Forelimb muscle (tissue), 1 donor: ENCODE data around the gene ALDOB. TPM values are rescaled to one million over a fixed set of nuclear protein-coding genes. Genes with fewer than 3 reads are reported as not detected.
A peak's percentile ranks its signal among the peaks of the same experiment; 100 is the strongest.

ENCODE experiments used
- DNase-seq: peaks from one replicate; pipeline ENCODE4 v3.0.0-alpha.2; 2013; ENCODE audit warnings: low read depth
- polyA plus RNA-seq: library from polyadenylated mRNA; unstranded; fragments of 120-200 nt; gene quantifications from one replicate; pipeline ENCODE4 v1.2.1, GENCODE V29; 2013; ENCODE audit not compliant: insufficient read length

The ALDOB gene
- polyA plus RNA-seq, 1 donor: 0.51 TPM

GRCh38 chr9:101421653-101422065, 13.9 kb downstream of the ALDOB start:
- DNase-seq: no peak

DNA sequence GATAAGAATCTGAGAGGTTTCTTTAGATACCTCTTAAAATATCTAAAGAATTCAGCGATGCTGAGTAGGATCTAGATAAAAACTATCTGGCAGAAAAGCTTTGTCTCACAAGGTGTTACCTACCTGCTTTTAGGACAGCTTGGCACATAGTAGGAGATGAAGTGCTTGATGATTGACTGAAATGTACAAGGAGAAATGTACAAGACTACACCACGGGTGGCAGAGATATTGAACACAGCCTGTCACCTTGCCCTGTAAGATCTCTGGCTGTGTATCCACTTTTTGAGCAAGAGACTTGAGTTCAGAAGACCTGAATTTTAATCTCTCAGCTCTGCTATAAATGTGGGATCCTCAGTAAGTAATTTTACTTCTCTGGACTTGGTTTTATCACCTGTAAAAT, 15.7 kb downstream of the ALDOB start:
- DNase-seq: no peak

GRCh38 chr9:101418518-101419430, 16.8 kb downstream of the ALDOB start:
- DNase-seq: no peak

DNA sequence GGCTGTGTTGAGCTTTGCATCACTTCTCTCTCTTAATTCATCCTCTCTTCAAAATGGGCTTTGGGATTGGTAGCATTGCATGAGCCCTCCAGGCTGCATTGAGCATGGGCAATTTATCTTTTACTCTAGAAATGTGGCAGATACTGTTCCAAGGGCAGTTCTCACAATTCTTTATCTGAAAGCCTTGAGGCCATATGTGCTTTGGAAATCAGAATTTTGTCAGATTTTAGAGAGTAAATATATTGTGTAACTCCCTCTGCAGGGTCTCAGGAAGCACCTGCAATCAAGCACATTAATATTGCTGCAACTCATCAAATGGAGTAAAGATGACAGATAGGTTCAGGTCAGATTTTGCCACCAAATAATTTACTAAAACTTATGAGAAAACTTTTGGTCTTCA, 17.6 kb downstream of the ALDOB start:
- no peak for DNase-seq

GRCh38 chr9:101417389-101417788, 18.2 kb downstream of the ALDOB start:
- DNase-seq: no peak

GRCh38 chr9:101415578-101415977, 20.0 kb downstream of the ALDOB start:
- DNase-seq: no peak

DNA sequence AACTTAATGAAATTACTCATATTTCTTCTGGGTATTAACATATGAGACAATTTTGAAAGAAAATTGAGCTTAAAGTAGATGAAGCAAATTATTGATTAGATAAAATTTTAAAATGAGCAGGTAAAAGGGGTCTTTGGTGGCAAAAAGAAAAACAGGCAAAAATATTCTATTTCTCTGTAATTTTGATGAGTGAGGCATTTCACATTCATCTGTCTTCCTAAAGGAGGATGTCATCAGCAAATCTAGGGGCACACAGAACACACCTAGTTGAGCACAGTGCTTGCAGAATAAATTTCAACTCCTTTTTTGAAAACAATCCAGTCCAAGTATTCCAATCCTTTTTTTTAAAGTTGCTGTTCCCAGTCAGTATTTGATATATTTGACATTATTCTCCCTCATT, 20.7 kb downstream of the ALDOB start:
- no peak for DNase-seq

GRCh38 chr9:101409079-101409477, 26.5 kb downstream of the ALDOB start:
- DNase-seq: no peak

DNA sequence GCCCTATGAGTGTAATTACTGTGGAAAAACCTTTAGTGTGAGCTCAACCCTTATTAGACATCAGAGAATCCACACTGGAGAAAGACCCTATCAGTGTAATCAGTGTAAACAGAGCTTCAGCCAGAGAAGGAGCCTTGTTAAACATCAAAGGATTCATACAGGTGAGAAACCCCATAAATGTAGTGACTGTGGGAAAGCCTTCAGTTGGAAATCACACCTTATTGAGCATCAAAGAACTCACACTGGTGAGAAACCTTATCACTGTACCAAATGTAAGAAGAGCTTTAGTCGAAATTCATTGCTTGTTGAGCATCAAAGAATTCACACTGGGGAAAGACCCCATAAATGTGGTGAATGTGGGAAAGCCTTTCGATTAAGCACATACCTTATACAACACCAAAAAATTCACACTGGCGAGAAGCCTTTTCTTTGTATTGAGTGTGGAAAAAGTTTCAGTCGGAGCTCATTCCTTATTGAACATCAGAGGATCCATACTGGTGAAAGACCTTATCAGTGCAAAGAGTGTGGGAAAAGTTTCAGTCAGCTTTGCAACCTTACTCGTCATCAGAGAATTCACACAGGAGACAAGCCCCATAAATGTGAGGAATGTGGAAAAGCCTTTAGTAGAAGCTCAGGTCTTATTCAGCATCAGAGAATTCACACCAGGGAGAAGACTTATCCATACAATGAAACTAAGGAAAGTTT, 27.0 kb downstream of the ALDOB start:
- no peak for DNase-seq

DNA sequence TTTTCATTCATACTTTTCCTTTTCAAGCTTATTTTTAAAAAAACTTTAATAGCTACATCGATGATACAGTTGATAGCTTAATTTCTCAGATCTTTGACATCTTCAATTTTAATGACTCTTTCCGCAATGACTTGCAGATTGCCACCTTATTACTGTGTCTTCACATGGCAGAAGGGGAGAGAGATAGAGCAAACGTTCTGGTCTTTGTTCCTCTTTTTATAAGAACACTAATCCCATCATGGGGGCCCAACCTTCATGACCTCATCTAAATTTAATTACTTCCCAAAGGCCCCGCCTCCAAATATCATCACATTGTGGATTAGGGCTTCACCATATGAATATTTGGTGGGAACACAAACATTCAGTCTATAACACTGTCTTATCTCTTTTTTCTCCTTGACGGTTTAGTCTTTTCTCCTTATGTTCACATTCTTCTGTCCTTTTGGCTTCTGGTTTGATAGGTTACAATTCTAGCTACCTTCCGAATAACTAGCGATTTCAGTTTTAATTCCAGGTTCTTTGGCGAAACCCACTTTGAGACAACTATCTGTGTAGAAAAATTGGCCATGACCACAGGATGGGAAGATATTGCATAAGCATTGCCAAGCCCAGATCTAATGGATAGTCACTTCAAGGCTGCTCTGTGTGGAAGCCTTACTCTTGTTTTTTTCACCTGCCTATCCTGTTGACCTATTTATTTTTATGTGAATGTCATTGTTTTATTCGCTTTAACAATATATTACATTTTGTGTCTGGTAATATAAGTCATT, 31.9 kb downstream of the ALDOB start:
- DNase-seq: no peak

- no peak for DNase-seq
Measured at GRCh38 chr9:101400120-101400519, 35.5 kb downstream of the ALDOB start.

DNA sequence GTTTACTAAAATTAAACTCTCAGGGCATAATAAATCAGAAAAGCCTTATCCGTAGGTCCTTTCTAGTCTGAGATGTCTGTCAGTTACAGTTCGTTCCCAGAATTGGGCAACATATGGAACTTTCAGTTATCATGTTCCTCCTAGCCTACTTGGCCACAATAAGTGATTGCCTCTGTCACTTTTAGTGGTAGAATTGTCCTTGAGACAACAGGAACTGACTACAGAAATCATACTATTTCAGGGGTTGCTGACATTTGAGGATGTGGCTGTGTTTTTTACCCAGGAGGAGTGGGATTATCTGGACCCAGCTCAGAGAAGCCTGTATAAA, 36.0 kb downstream of the ALDOB start:
- no peak for DNase-seq

DNA sequence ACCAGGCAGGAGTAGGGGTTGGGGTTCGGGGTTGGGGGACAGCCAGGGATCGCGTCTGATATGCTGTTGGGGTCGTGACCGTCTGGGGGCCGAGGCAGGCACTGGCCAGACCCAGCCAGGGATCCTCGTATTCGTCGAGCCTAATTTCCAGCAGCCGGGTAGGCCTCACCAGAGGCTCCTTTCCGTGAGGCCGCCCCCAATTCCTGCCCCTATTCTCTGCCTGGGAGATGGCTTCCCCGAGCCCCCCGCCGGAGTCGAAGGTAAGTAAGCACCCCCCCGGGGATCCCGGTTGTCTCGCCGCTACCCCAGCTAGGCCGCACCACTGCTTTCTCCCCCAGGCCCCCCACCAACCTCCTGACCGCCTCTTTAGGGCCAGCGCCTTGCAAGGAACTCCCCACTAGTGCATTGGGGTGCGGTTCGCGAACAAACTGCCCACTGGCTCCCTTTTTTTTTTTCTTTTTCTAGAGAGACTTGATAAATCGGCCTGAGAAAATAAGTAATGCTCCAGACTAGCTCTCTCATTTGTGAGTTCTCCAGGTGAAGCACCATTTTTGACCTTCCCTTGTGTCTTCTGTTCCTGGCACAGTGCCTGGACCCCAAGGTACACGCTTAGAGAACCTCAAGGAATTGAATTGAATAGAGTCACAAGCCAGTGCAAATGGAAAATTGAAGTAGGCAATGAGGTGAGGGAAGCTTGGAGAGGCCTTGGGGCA, 36.5 kb downstream of the ALDOB start:
- no peak for DNase-seq

GRCh38 chr9:101398068-101398929, 37.3 kb downstream of the ALDOB start, which contains the start of the genes MRPL50 and ZNF189:
Gene MRPL50, minus strand, starts transcription at chr9:101398618. Its CDS starts 26 bp downstream, at chr9:101398592.
Gene ZNF189, plus strand, starts transcription at chr9:101398851. Its CDS starts 306 bp downstream, at chr9:101399157.
- peak; percentile 99 for DNase-seq

DNA sequence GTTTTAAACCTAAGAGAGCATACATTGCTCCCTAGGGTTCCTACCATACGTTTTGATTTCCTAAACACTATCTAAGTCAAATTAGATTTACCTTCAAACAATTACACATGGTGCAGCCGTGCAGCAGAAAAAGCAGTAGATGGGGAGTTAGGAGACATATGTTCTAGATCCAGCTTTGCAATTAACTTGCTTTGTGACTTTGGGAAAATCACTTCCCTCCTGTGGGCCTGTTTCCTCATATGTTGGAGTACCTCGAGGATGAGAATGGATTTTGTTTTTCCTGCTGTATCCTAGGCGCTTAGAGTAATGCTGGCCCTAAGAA, 37.9 kb downstream of the ALDOB start:
- DNase-seq: no peak

- no peak for DNase-seq
Measured at GRCh38 chr9:101394687-101395086, 40.9 kb downstream of the ALDOB start.

- no peak for DNase-seq
Measured at GRCh38 chr9:101393135-101393534, 42.4 kb downstream of the ALDOB start.

DNA sequence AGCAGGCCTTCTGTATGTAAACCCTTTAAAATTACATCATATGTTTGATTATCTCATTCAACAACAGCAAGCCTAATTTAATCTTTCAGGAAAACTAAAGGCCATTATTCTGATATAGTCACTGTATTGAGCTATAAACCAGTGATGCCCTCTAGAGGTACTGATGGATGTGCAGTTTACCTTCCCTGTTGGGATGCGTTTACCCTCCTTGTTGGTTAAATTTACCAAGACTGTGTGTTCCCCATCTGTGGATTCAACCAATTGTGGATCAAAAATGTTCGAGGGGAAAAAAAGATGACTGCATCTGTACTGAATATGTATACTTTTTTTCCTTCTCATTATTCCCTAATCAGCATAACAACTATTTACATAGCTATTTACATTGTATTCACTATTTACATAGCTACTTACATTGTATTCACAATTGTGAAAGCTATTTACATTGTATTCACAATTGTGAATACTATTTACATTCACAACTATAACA, 47.0 kb downstream of the ALDOB start:
- DNase-seq: no peak

DNA sequence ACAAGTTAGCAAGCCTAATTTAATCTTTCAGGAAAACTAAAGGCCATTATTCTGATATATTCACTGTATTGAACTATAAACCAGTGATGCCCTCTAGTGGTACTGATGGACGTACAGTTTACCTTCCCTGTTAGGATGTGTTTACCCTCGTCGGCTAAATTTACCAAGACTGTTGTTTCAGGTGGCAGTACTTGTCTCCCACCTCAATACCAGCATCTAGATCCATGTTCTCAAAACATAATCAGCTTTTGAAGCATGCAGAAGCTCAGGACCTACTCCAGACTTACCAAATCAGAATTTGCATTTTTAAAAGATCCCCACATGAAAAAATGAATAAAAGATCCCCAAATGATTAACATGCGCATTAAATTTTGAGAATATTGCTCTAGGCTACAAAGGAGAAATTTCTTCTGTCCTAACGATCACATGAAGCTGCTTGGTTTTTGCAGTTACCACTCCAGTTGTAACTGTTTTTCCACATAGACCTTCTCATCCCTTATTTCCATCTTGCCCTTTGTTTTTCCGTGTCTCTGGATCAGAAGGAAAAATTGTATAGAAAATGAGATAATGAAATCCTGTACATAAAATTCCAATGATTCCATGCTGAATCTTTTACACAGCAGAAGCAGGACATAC, 47.6 kb downstream of the ALDOB start:
- DNase-seq: no peak
